HG02870 (cell line): Measurements from ENCODE around the gene VAPB.
A peak's percentile ranks its signal among the peaks of the same experiment; 100 is the strongest.

Source experiments
- ATAC-seq: cut with Tn5 transposase; IDR thresholded peaks from one replicate; pipeline ENCODE4 v1.9.1; 2021; ENCODE audit warnings: mild to moderate bottlenecking, moderate library complexity; ENCODE audit not compliant: unreplicated experiment

Gene VAPB

DNA sequence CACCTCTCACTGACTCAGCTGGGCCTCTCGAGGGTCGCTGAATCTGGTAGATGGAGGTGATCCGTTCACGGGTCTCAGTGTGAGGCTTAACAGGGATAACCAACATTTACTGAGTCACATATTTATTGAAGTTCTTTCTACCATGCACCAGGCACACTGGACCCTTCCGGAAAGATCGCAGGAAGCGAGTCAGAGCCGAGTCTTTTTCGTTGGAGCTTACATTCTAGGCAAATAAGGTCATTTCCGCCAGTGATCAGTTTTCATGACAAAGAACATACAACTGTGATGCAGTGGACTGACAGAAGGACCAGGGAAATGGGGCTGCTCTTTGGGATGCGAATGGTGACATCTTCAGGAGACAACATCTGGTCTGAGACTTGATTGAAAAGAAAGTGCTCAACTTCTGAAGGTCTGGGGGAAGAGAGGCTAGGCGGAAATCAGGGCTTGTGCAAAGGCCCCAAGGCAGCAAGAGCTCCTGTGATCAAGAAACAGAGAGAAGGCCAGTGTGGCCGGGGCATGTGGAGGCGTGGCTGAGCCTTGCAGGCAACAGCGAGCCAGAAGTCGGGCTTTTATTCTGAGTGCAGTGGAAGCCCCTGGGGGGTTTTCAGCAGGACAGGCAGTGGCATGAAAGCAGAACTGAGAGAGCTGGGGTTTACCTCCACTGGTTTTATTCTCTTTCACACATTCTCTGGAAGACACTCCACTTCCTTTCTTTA lies 69.5 kb downstream of the VAPB start:
- peak; percentile 97 for ATAC-seq

DNA sequence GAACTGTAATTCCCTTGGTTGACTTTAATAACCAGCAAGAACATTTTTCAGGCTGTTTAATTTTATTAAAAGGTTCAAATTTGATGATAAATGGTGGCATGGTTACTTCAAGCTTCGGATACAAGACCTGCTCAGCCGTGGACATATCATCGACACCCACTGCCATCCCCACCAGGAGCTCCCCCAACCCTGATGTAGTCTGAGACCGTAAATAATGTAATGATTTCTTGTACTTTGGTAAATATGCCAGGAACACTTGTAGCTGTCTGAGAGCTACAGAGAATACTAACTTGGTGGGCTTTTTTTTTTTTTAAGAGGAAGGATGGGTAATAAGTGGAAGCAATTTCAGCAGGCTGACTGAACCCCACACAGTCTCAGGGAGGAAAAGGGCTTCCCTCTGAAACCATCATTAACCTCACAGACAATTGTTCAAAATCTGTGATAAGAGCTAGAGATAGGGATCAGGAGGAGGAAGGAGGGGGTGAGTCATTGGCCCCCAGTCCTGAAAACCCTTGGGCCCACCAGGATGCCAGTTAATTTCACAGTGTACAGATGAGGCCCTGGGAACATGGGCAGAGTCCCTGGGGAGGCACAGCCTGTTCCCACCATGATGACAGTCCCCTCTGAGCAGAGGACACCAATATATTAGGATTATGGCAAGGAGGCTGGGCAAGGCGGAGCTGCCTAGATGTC lies 70.2 kb downstream of the VAPB start:
- peak; percentile 14 for ATAC-seq

DNA sequence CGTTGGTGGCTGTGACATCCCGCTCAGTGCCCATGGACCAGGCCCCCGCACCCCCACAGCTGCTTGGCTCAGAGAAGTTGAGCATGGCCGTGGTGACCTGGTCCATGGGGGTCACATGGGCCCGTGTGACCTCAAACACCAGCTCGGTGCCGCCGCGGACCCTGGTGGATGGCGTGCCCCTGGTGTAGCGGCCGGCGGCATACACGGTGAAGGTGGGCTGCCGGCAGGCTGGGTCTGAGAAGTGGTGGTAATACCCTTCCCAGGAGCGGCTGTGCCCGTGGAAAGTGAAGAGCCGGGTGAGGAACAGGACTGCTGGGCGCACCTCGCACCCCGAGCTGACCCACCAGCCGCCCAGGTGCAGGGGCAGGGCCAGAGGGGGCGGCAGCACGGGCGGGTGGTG lies 72.1 kb downstream of the VAPB start:
- ATAC-seq: no peak

DNA sequence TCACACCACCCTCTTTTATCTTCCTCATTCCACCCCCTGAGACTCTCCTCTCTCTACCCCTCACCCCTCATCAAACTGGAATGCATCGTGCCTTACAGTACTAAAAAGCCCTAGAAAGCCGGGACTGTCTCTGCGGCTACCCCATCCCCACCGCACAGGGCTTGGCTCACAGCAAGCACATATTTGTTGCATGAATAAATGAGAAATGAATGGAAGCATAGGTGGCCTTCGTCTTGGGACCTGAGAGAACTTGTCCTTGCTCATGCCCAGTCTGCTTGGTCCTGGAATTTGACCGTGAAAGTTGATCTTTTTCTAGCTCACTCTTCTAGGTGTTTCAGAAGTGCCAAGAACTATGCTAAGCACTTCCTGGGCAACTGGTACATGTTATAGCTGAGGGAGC lies 72.9 kb downstream of the VAPB start:
- ATAC-seq: no peak

DNA sequence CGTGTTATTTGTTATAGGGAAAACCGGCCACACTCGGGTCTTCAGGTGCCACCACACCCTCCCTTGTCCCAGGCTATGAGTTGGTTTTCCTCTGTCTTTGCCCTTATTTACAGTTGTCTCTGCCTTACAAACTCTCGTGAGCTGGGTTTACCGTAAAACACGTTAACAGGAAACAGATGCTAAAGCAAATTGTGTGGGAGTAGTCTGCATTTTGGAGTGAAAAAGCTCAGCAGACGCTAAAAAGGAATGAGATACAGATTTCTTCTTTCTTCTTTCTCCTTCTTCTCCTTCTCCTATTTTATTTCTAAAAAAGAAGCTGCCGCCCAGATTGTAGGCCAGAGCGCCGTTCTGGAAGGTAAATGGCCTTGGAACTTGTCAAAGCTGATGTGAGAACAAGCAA lies 74.2 kb downstream of the VAPB start:
- ATAC-seq: no peak

DNA sequence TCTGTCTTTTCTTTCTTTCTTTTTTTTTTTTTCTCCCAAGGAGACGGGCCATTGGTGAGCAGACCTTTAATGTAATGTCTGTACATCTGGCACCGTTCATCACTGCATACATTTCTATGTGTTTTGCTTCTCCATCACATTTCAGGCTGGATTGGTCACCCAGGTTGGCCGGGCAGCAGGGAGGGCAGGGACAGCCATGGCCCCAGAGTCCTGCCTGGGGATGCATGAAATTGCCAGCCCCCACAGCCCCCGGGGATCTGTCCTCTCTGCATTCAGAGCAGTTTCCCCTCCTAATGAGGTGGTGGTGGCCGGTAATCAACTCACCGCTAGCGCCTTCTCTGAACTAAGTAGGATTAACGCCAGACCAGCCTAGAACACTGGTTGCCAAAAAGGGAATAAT lies 75.8 kb downstream of the VAPB start:
- ATAC-seq: no peak

DNA sequence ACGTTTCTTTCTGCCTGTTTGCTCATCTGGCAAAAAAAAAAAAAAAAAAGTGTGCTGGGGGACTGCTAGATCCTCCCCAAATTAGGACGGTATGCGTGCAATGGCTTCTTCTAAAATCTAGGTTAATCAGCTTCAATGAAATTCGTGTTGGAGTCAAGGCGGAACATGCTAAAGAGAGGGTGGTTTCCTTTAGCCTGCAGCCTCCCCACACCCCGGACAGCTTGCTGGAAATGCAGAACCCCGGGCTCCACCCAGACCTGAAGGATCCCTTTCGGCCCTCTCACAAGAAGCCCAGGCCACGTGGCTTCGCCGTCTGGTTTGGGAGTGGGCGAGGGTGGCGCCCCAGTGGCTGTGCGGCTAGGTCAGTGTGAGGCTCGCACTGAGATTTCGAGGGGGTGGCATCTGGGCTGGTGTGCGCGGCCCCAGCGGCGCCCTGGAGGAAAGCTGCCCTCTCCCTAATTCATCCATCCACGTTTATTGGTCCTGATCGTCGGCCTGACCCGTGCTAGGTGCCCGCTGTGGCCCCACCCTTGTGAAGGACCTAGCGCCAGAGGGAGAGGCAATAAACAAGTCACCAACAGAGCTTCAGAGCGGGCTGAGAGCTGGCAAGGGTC lies 77.2 kb downstream of the VAPB start:
- ATAC-seq: no peak

DNA sequence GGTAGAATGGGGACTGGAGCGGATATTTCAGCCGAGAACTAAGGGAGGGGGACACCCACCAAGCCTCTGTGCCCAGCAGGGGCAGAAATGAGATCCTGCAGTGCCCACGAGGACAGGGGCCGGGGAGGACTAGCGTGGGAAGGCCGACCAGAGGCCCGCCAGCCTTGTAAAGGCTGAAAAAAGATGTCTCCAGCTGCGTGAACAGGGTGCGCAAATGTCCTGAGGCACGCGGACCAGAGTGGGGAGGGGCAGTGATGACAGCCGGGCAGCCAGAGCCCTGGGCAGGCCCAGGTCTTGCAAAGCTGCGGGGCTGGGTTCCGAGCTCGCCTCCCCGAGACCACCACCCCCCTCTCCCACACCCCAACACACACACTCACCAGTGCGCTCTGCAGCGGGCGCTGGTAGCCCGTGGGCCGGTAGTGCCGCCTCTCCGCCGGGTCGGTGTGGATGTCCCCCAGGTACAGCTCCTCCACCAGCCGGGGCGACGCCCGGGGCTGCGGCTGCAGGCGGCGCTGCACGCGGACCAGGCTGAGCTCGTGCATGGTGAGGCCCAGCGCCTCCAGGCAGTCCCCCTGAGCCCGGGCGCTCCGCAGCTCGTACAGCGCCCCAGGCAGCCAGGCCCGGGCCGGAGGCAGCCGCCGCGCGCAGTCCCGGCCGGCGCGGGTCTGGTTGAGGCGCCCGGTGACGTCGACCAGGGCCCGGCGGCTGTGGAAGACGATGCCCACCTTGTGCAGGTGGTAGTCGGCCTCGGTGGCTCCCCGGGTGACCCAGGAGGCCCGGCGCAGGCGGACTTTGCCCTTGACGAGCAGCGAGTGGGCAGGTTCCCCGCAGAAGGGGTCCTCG lies 77.9 kb downstream of the VAPB start:
- no peak for ATAC-seq

DNA sequence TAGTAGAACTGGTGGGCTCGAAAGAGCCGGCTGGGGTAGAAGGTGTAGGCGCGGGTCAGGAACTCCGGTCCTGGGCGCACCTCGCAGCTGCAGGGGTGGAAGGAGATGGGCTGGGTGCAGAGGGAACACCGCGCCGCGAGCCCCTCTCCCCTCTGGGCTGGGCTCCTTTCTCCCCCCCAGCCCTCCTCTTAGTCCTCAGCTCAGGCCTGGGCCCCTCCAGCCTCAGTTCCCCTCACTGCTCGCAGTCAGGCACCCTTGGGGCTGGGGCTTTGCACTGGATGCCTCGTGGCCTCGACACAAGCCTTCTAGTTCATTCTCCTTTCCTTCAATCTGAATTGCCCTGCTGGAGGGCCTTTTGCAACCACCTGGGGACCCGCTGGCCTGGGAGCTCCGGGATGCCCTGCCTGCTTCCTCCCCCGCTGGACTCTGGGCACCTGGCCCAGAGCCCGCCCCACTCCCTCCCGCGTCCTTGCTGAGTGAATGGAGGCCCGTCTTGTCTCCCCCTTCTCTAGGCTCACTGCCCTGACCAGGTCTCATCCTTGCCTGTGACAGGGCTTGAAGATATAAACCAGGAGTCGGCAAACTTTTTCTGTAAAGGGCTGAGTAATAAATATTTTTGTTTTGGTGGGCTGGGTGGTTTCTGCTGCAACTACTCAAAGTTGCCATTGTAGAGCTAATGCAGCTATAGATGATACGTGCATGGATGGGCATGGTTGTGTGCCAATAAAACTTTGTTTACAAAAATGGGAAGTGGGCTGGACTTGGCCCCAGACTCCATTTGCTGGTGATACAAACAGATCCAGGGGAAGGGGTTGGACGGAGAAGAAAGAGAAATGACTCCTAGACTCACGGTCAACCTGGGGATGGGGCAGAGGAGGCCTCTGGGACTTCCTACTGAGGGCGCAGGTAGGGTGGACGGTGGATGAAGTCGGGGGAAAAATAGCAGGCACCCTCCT lies 78.8 kb downstream of the VAPB start:
- ATAC-seq: no peak

DNA sequence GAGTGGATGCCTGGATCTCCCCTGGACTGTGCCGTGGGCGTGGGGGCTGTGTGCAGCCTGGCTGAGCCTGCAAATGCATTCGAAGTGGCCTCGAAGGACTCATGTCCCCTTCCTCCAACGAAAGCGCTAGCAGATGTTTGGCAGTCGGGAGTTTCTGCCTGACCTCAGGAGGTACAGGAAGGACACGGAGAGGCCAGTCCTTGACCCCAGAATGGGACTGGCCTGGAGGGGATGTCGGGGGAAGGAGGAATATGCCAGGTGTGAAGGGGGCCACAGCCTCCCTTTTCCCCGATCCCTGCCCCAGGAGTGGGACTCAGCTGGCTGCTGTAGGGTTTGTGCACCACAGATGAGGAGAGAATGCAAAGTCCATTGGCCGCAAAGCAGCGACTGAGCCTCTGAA lies 80.6 kb downstream of the VAPB start:
- no peak for ATAC-seq

DNA sequence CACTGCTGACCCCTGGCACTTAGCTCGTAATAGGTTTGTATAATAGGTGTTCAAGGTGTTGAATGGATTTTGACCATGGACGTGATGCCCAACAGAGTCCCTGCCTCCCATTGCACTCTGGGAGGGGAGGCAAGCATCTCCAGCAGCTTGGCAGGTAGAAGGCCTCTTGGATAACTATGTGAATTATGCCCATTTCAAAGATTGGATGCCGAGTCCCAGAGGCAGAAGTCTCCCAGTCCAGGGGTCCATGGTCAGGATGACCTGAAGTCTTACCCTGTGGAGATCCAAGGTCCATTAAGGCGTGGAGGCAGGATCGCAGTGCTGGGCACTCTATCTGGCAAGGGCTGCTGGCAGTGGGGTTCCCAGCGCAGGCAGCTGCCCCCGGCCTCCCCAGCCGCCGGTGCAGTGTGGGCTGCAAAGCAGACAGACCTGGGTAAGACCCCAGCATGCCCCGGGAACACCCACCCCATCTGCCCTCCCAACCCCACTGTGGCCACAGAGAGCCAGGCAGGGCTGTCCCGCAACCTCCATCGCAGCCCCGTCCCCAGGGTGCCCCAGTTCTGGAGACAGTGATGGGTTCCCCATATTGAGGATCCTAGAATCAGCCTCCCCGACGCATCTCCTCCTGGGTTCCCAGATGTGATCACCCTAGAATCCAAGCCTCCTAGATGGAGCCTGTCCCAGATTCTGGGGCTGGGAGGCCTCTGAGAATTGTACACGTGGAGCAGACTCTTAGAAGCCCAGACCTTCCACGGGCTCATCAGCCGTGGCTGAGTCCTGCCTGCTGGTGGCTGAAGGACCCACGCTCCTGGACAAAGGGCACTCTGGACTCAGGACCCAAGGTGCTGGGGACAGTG lies 81.5 kb downstream of the VAPB start:
- no peak for ATAC-seq

DNA sequence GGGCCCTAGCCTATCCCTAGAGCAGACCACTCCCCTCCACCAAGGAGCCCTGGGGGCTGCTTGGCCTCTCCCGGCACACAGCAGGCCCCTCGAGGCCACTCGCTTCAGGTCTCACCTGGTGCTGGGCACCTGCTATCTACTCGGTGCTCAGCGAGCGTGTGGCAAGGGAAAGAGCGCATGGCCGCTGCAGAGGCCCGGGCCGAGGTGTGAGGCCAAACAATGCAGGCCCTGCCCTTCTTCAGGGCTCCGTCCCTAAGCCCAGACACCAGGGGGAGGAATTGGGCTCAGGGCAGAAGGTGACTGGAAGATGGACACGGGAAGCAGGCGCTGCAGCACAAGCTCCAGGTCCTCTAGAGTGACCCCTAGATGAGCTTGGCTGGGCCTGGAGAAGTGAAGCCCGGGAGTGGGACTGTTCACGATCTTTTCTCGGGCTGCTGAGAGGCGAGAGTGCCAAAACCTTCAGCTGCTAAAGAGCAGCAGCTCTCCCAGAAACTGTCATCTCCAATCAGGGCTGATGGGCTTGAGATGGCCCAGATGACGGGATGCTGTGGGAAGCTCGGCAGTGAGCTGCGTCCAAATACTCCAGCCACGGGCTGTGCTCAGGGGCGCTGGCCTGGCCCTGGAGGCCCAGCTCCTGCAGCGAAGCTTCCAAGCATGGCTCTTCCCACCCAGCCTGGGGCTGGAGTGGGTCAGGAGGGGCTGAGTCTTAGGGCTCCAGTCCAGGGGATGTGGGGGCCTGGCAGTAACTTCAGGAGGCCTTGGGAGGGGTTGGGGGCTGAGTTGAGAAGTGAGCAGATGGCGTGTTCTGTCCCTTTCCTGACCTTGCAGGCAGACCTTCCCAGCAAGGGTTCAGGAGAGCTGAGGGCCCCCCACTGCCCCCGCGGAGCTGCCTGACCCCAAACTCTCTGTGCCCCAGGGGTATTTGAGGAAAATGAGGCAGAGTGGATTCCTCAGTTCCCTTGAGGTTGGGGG lies 82.5 kb downstream of the VAPB start:
- ATAC-seq: no peak

DNA sequence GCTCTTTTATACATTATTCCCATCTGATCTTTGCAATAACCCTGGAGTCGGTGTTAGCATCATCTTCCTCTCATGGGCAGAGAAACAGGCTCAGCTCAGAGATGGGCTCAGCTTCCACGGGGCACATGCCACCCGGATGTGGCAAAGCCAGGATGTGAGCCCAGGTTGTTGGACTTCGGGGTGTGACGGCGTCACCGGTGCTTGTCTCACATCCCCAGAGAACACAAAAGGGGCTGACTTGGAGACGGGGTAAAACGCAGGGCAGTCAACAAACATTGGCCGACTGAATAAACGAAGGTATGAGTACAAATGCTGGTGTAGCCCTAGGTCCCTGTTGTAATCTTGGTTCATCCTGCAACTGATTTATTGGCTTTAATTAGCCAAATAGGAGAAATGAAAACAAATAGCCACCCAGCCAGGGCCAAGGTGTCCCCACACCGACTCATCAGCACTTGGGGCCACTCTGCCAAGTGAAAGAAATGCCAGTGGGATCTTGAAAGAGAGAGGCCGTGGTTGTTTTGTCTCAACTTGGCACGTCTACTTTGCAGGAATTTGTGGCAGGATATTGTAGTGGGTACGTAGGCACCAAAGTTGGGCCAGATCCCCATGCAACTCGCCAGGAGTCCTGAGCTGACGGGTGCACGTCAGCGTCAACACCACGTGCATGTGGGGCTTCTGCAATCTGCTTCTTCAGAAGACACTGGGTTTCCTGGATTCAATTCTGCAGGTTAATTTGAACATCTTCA lies 83.4 kb downstream of the VAPB start:
- ATAC-seq: no peak

DNA sequence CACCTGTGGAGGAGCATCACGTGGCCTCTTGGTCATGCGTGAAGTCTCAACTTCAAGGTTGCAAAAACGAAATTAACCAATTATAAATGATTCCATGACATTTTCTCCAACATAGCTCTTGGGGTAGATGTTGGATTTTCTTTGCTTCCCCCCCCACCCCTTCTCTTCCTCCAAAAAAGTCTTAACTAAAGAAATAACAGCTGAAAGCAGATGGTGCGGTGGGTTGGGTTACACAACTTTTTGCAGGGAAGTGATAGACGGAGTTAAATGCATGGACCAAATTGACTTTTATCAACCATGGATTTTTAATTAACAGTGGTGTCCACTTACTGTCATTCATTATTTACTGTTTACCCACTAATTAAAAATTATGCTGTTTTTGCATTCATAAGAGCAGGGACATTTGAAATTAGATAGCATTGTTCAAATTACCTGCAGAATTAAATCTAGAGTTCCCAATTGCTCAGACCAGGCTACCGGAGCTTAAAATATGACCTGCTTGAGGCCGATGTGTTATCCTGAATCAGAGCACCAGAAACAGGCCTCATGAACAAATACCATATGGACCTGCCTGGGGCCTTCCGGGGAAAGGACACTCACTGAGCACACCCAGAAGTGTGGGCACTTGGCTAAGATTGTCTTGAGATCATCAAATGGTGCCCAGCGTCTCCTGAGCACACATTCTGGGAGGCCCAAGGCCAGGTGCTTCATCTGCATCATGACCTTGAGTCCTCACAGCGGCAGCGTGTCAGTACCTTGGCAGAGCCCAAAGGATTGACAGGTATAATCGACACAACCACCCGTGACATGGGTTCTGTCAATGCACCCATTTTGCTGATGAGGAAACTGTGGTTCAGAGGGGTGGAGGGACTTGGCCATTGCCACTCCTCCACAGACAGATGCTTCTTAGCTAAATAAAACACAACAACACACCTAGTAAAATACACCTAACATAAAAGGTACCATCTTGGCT lies 84.7 kb downstream of the VAPB start:
- no peak for ATAC-seq

DNA sequence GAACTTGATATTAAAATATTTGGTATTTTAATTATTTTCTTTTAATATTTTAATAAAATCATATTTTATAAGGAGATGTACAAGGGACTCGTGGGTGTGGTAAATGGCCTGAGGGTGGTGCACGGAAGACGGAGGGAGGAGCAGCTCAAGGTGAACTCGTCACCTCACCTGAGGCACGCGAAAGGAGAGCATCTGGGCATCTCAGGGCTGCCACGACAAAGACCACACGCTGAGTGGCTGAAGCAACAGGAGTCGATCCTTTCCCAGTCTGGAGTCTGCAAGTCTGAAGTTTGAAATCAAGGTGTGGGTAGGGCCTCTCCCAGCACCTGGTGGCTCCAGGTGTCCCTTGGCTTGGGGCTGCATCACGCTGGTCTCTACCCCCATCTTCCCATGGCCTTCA lies 86.4 kb downstream of the VAPB start:
- ATAC-seq: no peak

DNA sequence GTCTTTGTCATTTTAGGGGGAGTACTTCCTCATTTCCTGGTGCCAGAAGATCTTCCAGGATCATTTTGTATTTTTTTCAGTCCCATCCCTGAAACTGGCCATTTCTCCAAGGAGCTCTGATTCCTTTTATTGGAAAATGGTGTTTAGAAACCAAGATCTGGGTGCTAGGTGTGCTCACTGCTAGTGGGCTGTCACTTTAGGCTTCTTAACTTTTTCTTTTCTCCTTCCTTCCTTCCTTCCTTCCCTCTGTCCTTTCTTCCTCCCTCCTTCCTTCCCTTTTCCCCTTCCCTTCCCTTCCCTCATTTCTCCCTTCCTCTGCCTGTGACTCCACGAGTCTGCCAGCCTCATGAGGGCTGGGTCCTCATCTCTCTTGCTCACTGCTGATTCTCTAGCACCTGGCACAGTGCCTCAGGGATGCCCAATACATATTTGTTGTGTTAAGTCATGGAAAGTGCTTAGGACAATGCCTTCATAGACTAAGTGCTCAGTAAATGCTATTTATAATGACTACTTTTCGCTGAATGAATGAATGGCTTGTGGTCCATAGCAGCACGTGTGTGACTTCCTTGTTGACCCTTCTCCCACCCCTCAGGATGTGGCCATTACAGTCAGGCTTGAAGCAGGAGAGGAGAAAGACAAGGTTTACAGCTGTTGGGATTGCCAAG lies 89.2 kb downstream of the VAPB start:
- ATAC-seq: no peak
